T-helper 17 cell (primary cell): Measurements from ENCODE around the gene SIPA1. TPM values are rescaled to one million over a fixed set of nuclear protein-coding genes. Genes with fewer than 3 reads are reported as not detected.

ENCODE experiments used
- ATAC-seq: fragments of 150-1000 bp; cut with Tn5 transposase; 2 replicates; pipeline ENCODE4 v1.10.0; 2021; ENCODE audit warnings: mild to moderate bottlenecking, moderate library complexity
- DNase-seq, 3 donors: peaks; one replicate each; pipeline versions ENCODE4 v3.0.0 to v3.0.0-alpha.2; 2020 to 2021
- H3K9me3 ChIP-seq: one replicate; pipeline ENCODE4 v1.7.0; 2013; ENCODE audit warnings: low read length, mild to moderate bottlenecking; ENCODE audit not compliant: control insufficient read depth, poor library complexity, severe bottlenecking
- H3K27ac Mint-ChIP-seq: one replicate; pipeline ENCODE4 v1.8.0; 2022; ENCODE audit warnings: mild to moderate bottlenecking, moderate library complexity, mixed read lengths
- H3K27me3 Mint-ChIP-seq: one replicate; pipeline ENCODE4 v1.8.0; 2022; ENCODE audit warnings: mixed read lengths
- H3K36me3 Mint-ChIP-seq: one replicate; pipeline ENCODE4 v1.8.0; 2022; ENCODE audit warnings: low read depth, mixed read lengths
- H3K4me1 Mint-ChIP-seq: one replicate; pipeline ENCODE4 v1.8.0; 2022; ENCODE audit warnings: mild to moderate bottlenecking, mixed read lengths
- H3K4me3 Mint-ChIP-seq: one replicate; pipeline ENCODE4 v1.8.0; 2022; ENCODE audit warnings: mild to moderate bottlenecking, moderate library complexity, mixed read lengths
- total RNA-seq, 4 donors: library from RNA in 2 of 4; stranded (reverse) in 2 of 4; gene quantifications; one replicate each; pipeline ENCODE4 v1.2.3 and lab custom pipeline; 2022 to 2026

Gene SIPA1
- total RNA-seq, 2 donors from 2014 or later, result 142 to 182 TPM

DNA sequence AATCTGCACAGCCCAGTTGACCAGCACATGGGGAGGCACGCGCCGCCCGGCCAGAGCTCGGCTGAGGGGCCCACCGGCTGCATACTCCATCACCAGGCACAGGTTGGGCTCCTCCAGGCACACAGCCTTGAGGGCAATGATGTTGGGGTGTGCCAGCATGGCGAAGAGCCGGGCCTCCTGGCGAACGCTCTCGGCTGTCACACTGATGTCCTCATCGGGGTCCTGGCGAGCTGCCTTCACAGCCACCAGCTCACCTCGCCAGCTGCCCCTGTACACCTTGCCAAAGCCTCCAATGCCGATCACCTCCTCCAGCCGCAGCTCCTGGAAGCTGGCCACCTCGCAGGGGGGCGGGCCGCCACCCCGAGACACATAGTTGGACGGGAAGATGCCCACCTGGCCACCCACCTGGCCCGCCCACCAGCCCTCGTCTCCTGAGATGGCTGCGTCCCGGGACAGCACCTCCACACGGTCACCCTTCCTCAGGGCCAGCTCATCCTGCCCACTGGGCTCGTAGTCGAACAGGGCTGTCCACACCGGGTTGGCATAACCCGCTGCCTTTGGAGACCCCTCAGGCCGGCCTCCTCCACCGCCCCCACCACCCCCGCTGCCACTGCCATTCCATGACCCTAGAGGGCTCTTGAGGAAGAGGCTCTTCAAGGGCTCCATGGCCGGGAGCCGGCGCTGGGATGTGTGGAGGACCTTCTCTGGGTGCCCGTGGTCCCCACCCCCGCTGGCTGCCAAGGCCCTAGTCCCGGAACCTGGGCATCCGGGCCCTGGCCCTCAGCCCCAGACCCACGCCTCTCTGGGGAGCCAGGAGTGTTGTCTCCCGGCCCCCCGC lies 24.6 kb upstream of the SIPA1 start:
- DNase-seq (no peak), ATAC-seq (no peak)
- no peaks in the 10 kb centered on the region for H3K27me3 Mint-ChIP-seq
- peak overlapping the region; percentile 98 for H3K4me3 Mint-ChIP-seq
- peaks cover 44% of the 10 kb centered on the region for H3K4me1 Mint-ChIP-seq
- peak overlapping the region; percentile 98 for H3K27ac Mint-ChIP-seq
- no peaks in the 10 kb centered on the region for H3K9me3 ChIP-seq
- peaks cover 3% of the 10 kb centered on the region for H3K36me3 Mint-ChIP-seq

DNA sequence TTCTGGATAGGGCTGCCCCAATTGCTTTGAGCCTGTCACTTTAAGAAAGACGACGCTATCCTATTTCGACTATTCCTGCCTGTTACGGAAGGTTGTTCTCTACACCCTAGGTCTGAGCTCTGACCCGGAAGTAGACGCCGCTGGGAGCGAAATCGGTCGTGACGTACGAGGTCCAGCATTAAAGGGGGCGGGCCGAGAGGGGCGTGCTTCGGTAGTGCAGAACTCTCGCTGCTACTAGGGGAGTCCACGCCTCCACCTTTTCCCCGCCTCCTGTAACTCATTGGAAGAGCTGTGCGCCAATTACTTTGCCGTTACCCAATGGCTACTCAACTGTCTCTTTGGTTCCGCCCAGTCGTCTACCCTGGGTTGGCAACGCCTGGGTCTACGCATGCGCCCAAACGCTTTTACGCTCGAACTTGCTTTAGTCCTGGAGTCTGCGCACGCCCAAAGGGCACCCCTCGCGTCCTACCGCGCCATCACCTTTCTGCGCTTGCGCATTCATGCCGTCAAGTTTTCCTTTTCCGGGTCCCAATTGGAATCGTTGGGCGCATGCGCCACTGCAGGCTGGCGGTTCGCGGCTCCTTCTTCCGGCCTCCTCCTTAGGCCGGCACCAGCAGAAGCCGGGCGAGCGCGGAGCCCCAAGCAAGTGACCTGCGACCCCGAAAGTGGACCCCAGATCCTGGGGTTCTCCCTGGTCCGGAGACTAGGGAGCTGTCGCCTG lies 22.5 kb upstream of the SIPA1 start, which contains the start of gene PCNX3:
Gene PCNX3, plus strand, starts transcription at position 548 of the 721 bp plus-strand sequence. CDS start 536 bp downstream, outside the sequence.
- Mint-ChIP-seq H3K27me3 (no peaks in the 10 kb centered on the region), H3K27ac (peak within 1 kb of the TSS; percentile 98), H3K4me1 (peaks cover 32% of the 10 kb centered on the region), H3K4me3 (peak within 1 kb of the TSS; percentile 98), H3K36me3 (peaks cover 3% of the 10 kb centered on the region)
- DNase-seq (peak; percentile 98 to 100 (median 99)), ATAC-seq (peak; percentile 88)
- no peaks in the 10 kb centered on the region for H3K9me3 ChIP-seq

DNA sequence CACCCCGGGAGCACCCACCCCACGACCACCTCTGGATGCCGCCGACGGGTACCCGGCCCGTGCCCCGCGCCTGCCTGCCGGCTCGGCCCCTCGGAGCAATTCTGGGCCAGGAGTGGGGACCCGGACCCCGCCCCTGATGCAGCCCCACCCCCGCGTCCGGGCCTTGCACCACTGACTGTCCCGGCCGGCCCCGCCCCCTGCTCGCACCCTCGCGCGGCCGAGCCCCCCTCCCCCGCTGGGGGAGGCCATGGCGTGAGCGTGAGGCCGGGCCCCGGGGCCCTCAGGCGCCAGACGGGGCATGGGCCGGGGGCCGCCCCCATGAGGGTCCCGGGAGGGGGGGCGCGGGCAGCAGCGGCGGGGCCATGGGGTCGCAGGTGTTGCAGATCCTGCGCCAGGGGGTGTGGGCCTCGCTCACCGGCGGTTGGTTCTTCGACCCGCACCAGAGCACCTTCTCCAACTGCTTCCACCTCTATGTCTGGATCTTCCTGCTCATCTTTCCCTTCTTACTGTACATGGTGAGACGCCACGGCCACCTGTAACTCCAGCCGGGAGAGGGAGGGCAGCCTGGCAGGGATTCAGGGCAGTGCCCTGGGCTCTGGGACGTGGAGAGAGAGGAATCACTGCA lies 21.8 kb upstream of the SIPA1 start:
- H3K36me3 Mint-ChIP-seq, result peaks cover 3% of the 10 kb centered on the region
- H3K4me3 Mint-ChIP-seq, result peak overlapping the region; percentile 98
- DNase-seq (no peak), ATAC-seq (no peak)
- H3K9me3 ChIP-seq, result no peaks in the 10 kb centered on the region
- H3K27ac Mint-ChIP-seq, result peak overlapping the region; percentile 98
- H3K4me1 Mint-ChIP-seq, result peaks cover 27% of the 10 kb centered on the region
- no peaks in the 10 kb centered on the region for H3K27me3 Mint-ChIP-seq

DNA sequence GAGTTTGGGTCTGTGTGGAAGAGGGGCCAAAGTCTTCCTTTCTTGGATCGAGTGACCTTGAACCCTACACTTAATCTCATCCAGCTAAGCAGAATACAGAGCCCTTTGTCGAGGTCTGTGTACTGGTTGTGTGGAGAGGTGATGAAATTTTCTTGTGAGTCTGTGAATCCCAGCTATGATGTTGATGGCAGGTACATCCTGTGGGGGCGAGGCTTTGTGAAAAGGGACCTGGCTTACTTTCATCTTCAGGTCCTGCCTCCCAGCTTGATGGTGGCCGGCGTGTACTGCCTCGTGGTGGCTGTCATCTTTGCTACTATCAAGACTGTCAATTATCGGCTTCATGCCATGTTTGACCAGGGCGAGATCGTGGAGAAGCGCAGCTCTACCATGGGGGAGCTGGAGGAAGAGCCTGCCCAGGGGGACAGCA lies 21.3 kb upstream of the SIPA1 start:
- DNase-seq (no peak), ATAC-seq (no peak)
- H3K27ac Mint-ChIP-seq, result peak overlapping the region; percentile 92
- no peaks in the 10 kb centered on the region for H3K27me3 Mint-ChIP-seq
- H3K4me1 Mint-ChIP-seq, result peaks cover 27% of the 10 kb centered on the region
- peak overlapping the region; percentile 94 for H3K4me3 Mint-ChIP-seq
- H3K36me3 Mint-ChIP-seq, result peaks cover 3% of the 10 kb centered on the region
- H3K9me3 ChIP-seq, result no peaks in the 10 kb centered on the region

DNA sequence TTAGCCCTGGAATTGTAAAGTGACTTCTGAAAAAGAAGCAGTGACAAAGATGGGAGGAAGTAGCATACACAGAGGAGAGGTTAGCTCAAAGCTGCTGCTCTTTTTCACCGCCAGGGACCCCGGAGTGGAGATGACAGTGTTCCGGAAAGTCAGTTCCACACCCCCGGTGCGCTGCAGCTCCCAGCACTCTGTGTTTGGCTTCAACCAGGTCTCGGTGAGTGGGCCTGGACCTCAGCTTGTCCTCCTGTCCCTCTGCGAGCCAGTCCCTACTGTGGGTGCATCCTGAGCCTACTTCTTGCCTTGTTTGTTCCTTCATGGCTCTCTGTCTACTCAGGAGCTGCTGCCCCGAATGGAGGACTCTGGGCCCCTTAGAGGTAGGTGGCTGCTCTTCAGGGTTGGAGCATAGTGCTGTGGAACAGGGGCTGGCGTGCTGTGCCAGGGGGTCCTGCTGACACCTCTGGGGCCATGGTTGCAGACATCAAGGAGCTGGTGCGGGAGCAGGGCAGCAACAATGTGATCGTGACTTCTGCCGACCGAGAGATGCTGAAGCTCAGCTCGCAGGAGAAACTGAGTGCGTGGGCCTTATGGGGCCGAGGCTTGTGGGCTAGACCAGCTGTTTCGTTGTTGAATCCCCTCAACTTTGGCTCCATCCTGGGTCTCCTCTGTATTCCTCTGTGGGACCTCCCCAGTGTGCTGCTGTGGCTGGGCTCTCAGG lies 20.6 kb upstream of the SIPA1 start:
- H3K4me1 Mint-ChIP-seq, result peaks cover 24% of the 10 kb centered on the region
- H3K27ac Mint-ChIP-seq, result peak overlapping the region; percentile 92
- H3K36me3 Mint-ChIP-seq, result peaks cover 3% of the 10 kb centered on the region
- peak overlapping the region; percentile 94 for H3K4me3 Mint-ChIP-seq
- DNase-seq (no peak), ATAC-seq (no peak)
- no peaks in the 10 kb centered on the region for H3K9me3 ChIP-seq
- H3K27me3 Mint-ChIP-seq, result no peaks in the 10 kb centered on the region

DNA sequence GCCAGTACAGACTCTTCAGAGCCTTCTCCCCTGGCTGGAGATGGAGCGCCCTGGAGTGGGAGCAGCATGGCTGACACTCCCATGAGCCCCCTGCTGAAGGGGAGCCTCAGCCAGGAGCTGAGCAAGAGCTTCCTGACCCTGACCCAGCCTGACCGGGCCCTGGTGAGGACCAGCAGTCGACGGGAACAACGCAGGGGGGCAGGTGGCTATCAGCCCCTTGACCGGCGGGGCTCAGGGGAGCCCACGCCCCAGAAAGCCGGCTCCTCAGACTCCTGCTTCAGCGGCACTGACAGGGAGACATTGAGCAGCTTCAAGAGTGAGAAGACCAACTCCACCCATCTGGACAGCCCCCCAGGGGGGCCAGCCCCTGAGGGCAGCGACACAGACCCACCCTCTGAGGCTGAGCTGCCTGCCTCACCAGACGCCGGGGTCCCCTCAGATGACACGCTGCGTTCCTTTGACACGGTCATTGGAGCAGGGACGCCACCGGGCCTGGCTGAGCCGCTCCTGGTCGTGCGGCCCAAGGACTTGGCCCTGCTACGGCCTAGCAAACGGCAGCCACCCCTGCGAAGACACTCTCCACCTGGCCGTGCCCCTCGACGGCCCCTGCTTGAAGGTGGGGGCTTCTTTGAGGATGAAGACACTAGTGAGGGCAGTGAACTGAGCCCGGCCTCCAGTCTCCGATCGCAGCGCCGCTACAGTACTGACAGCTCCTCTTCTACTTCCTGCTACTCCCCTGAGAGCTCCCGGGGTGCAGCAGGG lies 19.7 kb upstream of the SIPA1 start:
- H3K9me3 ChIP-seq, result no peaks in the 10 kb centered on the region
- H3K4me3 Mint-ChIP-seq, result no peak overlapping the region
- ATAC-seq, result no peak
- H3K27me3 Mint-ChIP-seq, result no peaks in the 10 kb centered on the region
- H3K4me1 Mint-ChIP-seq, result peaks cover 23% of the 10 kb centered on the region
- H3K36me3 Mint-ChIP-seq, result peaks cover 3% of the 10 kb centered on the region
- H3K27ac Mint-ChIP-seq, result no peak overlapping the region
- DNase-seq, result no peak

DNA sequence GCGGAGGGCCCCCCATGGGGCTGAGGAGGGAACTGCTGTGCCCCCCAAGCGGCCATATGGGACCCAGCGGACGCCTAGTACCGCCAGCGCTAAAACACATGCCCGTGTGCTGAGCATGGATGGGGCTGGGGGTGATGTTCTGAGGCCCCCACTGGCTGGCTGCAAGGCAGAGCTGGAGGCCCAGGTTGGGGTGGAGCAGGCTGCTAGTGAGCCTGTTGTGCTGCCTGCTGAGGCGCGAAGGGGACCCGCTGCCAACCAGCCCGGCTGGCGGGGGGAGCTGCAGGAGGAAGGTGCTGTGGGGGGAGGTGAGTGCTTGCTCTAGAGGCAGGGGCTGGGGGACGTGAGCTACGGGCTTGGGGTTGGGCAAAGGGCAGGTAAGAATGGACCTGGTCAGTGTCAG lies 19.1 kb upstream of the SIPA1 start:
- Mint-ChIP-seq H3K27me3 (no peaks in the 10 kb centered on the region), H3K27ac (no peak overlapping the region), H3K4me3 (no peak overlapping the region), H3K36me3 (peaks cover 3% of the 10 kb centered on the region), H3K4me1 (peaks cover 21% of the 10 kb centered on the region)
- ATAC-seq, result no peak
- no peaks in the 10 kb centered on the region for H3K9me3 ChIP-seq
- no peak for DNase-seq

DNA sequence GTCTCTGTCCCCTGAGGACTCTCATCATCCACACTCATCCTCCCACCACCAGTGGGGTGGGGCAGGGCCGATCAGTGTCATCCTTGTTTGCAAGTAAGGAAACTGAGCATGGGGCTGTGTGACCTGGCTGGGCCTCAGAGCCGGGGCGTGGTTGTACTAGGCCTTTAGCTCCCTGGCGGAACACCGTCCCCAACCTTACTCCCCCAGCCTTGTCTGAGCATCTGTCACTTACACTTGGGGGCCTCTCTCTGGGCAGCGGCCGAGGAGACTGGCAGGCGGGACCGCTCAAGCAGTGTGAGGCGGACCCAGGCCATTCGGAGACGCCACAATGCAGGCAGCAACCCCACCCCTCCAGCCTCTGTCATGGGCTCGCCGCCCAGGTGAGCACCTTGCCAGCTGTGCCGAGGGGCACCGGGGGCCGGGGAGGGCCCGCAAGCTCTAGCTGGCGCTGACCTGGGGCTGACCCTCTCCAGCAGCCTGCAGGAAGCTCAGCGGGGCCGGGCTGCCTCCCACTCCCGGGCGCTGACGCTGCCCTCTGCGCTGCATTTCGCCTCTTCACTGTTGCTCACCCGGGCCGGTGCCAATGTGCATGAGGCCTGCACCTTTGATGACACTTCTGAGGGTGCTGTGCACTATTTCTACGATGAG lies 18.5 kb upstream of the SIPA1 start:
- Mint-ChIP-seq H3K27ac (peak overlapping the region; percentile 53), H3K4me1 (peaks cover 21% of the 10 kb centered on the region), H3K4me3 (no peak overlapping the region), H3K27me3 (no peaks in the 10 kb centered on the region), H3K36me3 (peaks cover 3% of the 10 kb centered on the region)
- H3K9me3 ChIP-seq, result no peaks in the 10 kb centered on the region
- no peak for ATAC-seq
- DNase-seq, result no peak

DNA sequence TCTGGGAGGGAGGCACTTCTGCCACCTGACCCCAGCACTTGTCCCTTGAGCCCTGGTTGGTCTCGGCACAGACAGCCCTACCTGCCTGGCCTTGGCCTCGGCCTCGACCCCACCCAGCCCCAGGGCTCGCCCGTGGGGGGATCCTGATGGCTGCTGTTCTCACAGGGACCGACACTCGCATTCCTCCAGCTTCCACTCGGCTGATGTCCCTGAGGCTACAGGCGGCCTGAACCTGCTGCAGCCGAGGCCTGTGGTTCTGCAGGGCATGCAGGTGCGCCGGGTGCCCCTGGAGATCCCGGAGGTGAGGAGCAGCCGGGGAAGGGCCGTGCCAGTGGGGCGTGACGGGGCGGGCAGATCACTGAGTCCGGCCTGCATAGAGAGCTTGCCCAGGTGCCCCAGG lies 17.2 kb upstream of the SIPA1 start:
- H3K9me3 ChIP-seq, result no peaks in the 10 kb centered on the region
- no peak for ATAC-seq
- H3K27me3 Mint-ChIP-seq, result no peaks in the 10 kb centered on the region
- no peak for DNase-seq
- H3K4me1 Mint-ChIP-seq, result peaks cover 21% of the 10 kb centered on the region
- H3K36me3 Mint-ChIP-seq, result peaks cover 3% of the 10 kb centered on the region
- H3K4me3 Mint-ChIP-seq, result no peak overlapping the region
- H3K27ac Mint-ChIP-seq, result no peak overlapping the region

DNA sequence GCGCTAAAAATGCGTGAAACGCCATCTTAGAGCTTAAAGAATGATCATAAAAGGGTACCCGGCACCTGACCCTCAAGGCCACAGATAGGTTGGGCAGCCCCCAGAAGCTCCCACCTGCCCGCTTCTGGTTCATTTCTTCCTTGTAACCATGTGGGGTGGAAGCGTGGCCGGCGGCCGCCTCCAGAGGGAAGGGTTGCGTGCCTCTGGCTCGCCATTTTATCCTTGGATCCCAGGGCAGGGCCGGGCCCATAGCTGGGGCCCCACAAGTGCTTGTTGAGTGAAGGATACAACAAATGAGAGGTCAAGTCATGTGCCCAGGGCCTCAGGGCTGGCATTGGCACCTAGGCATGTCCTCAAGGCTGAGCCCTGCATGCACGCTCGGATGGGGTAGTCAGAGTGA lies 16.4 kb upstream of the SIPA1 start:
- ATAC-seq, result no peak
- Mint-ChIP-seq H3K36me3 (peaks cover 3% of the 10 kb centered on the region), H3K4me1 (peaks cover 21% of the 10 kb centered on the region), H3K27ac (peak overlapping the region; percentile 67), H3K4me3 (no peak overlapping the region), H3K27me3 (no peaks in the 10 kb centered on the region)
- DNase-seq, result no peak
- H3K9me3 ChIP-seq, result no peaks in the 10 kb centered on the region

DNA sequence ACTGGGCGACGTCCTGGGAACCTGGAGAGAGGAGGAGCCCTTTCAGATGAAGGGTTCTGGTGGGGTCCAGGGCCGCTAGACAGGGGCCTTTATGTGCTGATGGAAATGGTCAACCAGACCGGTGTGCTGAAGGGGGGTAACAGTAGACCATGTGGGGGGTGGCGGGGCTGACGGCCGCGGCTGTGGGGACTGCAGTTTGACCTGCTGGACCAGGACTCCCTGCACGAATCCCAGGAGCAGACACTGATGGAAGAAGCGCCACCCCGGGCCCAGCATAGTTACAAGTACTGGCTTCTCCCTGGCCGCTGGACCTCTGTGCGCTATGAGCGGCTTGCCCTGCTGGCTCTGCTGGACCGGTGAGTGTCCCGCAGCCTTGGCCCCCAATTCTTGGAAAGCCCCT lies 15.9 kb upstream of the SIPA1 start:
- no peaks in the 10 kb centered on the region for H3K9me3 ChIP-seq
- no peak for DNase-seq
- H3K36me3 Mint-ChIP-seq, result no peaks in the 10 kb centered on the region
- H3K4me3 Mint-ChIP-seq, result no peak overlapping the region
- peaks cover 16% of the 10 kb centered on the region for H3K4me1 Mint-ChIP-seq
- peak overlapping the region; percentile 67 for H3K27ac Mint-ChIP-seq
- no peaks in the 10 kb centered on the region for H3K27me3 Mint-ChIP-seq
- no peak for ATAC-seq

DNA sequence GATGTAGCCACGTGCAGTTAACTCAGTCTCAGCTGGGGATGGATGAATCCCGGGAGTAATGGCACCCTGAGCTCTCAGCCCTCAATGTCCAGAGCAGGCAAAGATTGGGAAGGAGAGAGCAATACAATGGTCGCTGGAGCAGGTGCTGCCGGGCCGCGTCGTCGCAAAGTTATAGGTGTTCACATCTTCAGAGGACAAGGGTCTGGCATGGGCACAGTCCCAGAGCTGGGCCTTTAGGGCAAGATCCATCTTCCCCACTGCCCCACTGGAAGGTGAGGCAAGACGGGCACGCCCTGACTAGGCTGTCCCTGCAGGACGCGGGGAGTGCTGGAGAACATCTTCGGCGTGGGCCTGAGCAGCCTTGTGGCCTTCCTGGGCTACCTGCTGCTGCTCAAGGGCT lies 14.7 kb upstream of the SIPA1 start:
- ATAC-seq, result no peak
- Mint-ChIP-seq H3K27ac (no peak overlapping the region), H3K27me3 (no peaks in the 10 kb centered on the region), H3K4me1 (peaks cover 11% of the 10 kb centered on the region), H3K4me3 (no peak overlapping the region), H3K36me3 (no peaks in the 10 kb centered on the region)
- H3K9me3 ChIP-seq, result no peaks in the 10 kb centered on the region
- no peak for DNase-seq
